ENCODE data around the gene SCYL1.

GRCh38 chr11:65479184-65480145, 45.4 kb upstream of the SCYL1 start:
- TF ChIP-seq CTCF (IDR thresholded peaks at IDR 0.05): no peak
- TF ChIP-seq POLR2A (IDR thresholded peaks at IDR 0.05): no peak
